ENCODE data around the gene VAMP4.

- TF ChIP-seq CTCF (IDR thresholded peaks at IDR 0.05) (no peak), EZH2 (IDR thresholded peaks at IDR 0.05) (no peak)
Observed at GRCh38 chr1:171744986-171745385, 3.1 kb upstream of the VAMP4 start.

Data from neural progenitor cell (in vitro differentiated cells).